ENCODE data around the gene DACH1. TPM values are rescaled to one million over a fixed set of nuclear protein-coding genes. Genes with fewer than 3 reads are reported as not detected.

DACH1 gene
- total and polyA plus RNA-seq, 2 of the 13 experiments (the other 11 are each of a cell fraction or from before 2014, with no cell fraction given), result not detected

DNA sequence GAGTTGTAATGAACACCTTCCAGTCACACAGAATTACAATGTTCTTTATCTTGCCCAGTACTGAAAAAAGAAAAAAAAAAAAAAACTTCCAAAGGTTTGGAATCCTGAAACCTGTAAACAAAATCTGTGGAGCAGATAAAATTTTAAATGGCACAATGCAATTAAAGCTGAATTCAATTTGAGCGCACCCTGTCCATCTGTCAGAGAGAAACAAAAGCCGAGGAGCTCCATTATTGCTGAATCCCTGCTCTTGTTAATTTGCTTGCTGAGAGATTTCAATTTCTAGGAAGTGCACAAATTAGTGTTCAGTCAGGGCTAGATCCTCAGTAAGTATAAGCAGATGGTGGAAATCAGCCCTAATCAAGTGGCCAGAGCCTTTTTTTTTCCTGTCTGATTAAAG lies 65.2 kb downstream of the DACH1 start:
- WGBS (ENCODE audit: low lambda C conversion rate), result 25% methylated on average over 2 of the region's 2 CpGs
- H3K4me1 ChIP-seq (ENCODE audit: insufficient read depth, low read length), result no peaks in the 10 kb centered on the region
- no peak for FAIRE-seq
- ChIA-PET CTCF (ENCODE audit: low intra/inter-chr PET ratio, low total read pairs) (no interaction called here), POLR2A (no interaction called here)
- no peak overlapping the region for H2AFZ ChIP-seq (ENCODE audit: low read length)
- H3K36me3 ChIP-seq (replicated peaks in 1 of 2; ENCODE audit: control insufficient read depth in 1 of 2, insufficient read depth in 2 of 2, low read length in 2 of 2), result no peaks in the 10 kb centered on the region
- H3K4me2 ChIP-seq (ENCODE audit: low read depth, low read length), result no peak overlapping the region
- no peak for TF ChIP-seq PHF21A (CRISPR knock-in tag; IDR thresholded peaks at IDR 0.05)
- TF ChIP-seq, protein P1, sequence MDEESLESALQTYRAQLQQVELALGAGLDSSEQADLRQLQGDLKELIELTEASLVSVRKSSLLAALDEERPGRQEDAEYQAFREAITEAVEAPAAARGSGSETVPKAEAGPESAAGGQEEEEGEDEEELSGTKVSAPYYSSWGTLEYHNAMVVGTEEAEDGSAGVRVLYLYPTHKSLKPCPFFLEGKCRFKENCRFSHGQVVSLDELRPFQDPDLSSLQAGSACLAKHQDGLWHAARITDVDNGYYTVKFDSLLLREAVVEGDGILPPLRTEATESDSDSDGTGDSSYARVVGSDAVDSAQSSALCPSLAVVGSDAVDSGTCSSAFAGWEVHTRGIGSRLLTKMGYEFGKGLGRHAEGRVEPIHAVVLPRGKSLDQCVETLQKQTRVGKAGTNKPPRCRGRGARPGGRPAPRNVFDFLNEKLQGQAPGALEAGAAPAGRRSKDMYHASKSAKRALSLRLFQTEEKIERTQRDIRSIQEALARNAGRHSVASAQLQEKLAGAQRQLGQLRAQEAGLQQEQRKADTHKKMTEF (CRISPR knock-in tag; IDR thresholded peaks at IDR 0.05), result no peak
- no peak for TF ChIP-seq NRL (CRISPR knock-in tag; IDR thresholded peaks at IDR 0.05; ENCODE audit: borderline replicate concordance)
- TF ChIP-seq, protein P2, sequence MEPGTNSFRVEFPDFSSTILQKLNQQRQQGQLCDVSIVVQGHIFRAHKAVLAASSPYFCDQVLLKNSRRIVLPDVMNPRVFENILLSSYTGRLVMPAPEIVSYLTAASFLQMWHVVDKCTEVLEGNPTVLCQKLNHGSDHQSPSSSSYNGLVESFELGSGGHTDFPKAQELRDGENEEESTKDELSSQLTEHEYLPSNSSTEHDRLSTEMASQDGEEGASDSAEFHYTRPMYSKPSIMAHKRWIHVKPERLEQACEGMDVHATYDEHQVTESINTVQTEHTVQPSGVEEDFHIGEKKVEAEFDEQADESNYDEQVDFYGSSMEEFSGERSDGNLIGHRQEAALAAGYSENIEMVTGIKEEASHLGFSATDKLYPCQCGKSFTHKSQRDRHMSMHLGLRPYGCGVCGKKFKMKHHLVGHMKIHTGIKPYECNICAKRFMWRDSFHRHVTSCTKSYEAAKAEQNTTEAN (CRISPR knock-in tag; conservative IDR thresholded peaks at IDR 0.05), result no peak
- TF ChIP-seq KAT8 (CRISPR knock-in tag; IDR thresholded peaks at IDR 0.05), result no peak
- TF ChIP-seq ZMAT3 (CRISPR knock-in tag; conservative IDR thresholded peaks at IDR 0.05), result no peak
- no peak for TF ChIP-seq ZNF589 (CRISPR knock-in tag; conservative IDR thresholded peaks at IDR 0.05)
- TF ChIP-seq CEBPG (CRISPR knock-in tag; IDR thresholded peaks at IDR 0.05), result no peak
- no peak for TF ChIP-seq U2AF1 (optimal IDR thresholded peaks at IDR 0.05; ENCODE audit: low read depth, low read length)
- no peak for TF ChIP-seq MEF2D (CRISPR knock-in tag; IDR thresholded peaks at IDR 0.05)
- TF ChIP-seq, protein P3, sequence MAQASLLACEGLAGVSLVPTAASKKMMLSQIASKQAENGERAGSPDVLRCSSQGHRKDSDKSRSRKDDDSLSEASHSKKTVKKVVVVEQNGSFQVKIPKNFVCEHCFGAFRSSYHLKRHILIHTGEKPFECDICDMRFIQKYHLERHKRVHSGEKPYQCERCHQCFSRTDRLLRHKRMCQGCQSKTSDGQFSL (CRISPR knock-in tag; IDR thresholded peaks at IDR 0.05), result no peak
- no peak for ATAC-seq
- no peaks in the 10 kb centered on the region for H4K20me1 ChIP-seq (ENCODE audit: insufficient read depth, low read length)
- intact Hi-C loops (cut with micrococcal nuclease; ENCODE audit: unreplicated experiment) (no loop called here), in situ Hi-C loops (cut with HindIII; ENCODE audit: extremely low pct_ligation_motif_present, low pct_unique_long_range_greater_than_20kb) (no loop called here)
- H3K4me3 ChIP-seq (replicated peaks in 1 of 3; ENCODE audit: insufficient read depth in 1 of 3, low read depth in 2 of 3, low read length in 3 of 3), result no peak overlapping the region
- no peak for DNase-seq (ENCODE audit: low spot score)
- H3K9ac ChIP-seq (ENCODE audit: insufficient read depth, low read depth, low read length), result no peak overlapping the region
- no peak overlapping the region for H3K27ac ChIP-seq (ENCODE audit: extremely low read length, insufficient read depth, low read length)
- no peaks in the 10 kb centered on the region for H3K9me3 ChIP-seq (ENCODE audit: low read length)
- no TSS peak for BruUV-seq (replicated peaks)
- no peaks in the 10 kb centered on the region for H3K79me2 ChIP-seq (ENCODE audit: insufficient read depth, low read length)
- no peaks in the 10 kb centered on the region for H3K27me3 ChIP-seq (ENCODE audit: control insufficient read depth in 1 of 2, insufficient read depth in 2 of 2, low read length in 2 of 2)

All from HepG2 (cell line).